Naive thymus-derived CD4-positive, alpha-beta T cell (primary cell): ENCODE data around the gene AGAP1. TPM values are rescaled to one million over a fixed set of nuclear protein-coding genes. Genes with fewer than 3 reads are reported as not detected.
"Not testable (repeated sequence)": the region's sequence is repeated elsewhere in the genome, so short reads cannot be mapped to it uniquely, and the experiment has no call there.

Experiments used
- ATAC-seq: fragments of 150-1000 bp; cut with Tn5 transposase; 2 replicates; pipeline ENCODE4 v1.10.0; 2021; ENCODE audit warnings: mild to moderate bottlenecking, moderate library complexity
- CTCF ChIA-PET: fragments of 350-600 bp; sonication (Branson Sonifier 250); formaldehyde crosslinking; loops from one replicate; lab custom pipeline; 2021; ENCODE audit warnings: antibody characterized with exemption; lab: Charles Lee
- POLR2A ChIA-PET: fragments of 350-600 bp; sonication (Branson Sonifier 250); formaldehyde crosslinking; loops from one replicate; lab custom pipeline; 2021; ENCODE audit warnings: antibody characterized with exemption, inconsistent platforms; lab: Charles Lee
- DNase-seq, 9 donors: peaks; one replicate each; pipeline versions ENCODE4 v3.0.0 to v3.0.0-alpha.2; 2020 to 2022; ENCODE audit warnings: mixed read lengths in 1 of 9
- H3K27ac ChIP-seq: one replicate; pipeline ENCODE4 v1.7.0; 2013; ENCODE audit warnings: mild to moderate bottlenecking, low read depth, low read length, moderate library complexity
- H3K27me3 ChIP-seq, 2 donors: one replicate each; pipeline ENCODE4 v1.7.0; 2013; ENCODE audit warnings: low read length in 2 of 2, mild to moderate bottlenecking in 2 of 2, moderate library complexity in 2 of 2; ENCODE audit not compliant: control insufficient read depth in 2 of 2, insufficient read depth in 2 of 2
- H3K36me3 ChIP-seq, 3 experiments: 1 replicate in 2 of 3; 2 replicates in 1 of 3; pipeline ENCODE4 v1.7.0; 2013; ENCODE audit warnings: low read length in 3 of 3, mild to moderate bottlenecking in 3 of 3, moderate library complexity in 1 of 3; ENCODE audit not compliant: insufficient read depth in 3 of 3, control insufficient read depth in 2 of 3
- H3K4me1 ChIP-seq, 2 donors: one replicate each; pipeline ENCODE4 v1.7.0; 2013; ENCODE audit warnings: low read length in 2 of 2, mild to moderate bottlenecking in 2 of 2, moderate library complexity in 1 of 2; ENCODE audit not compliant: control insufficient read depth in 2 of 2, insufficient read depth in 2 of 2
- H3K4me3 ChIP-seq: 2 replicates; pipeline ENCODE4 v1.7.0; 2013; ENCODE audit warnings: mild to moderate bottlenecking, low read length
- H3K9me3 ChIP-seq, 3 experiments: 1 replicate in 2 of 3; 2 replicates in 1 of 3; pipeline ENCODE4 v1.7.0; 2013; ENCODE audit warnings: low read length in 3 of 3; ENCODE audit not compliant: control insufficient read depth in 2 of 3
- H3K27ac Mint-ChIP-seq, 9 donors: one replicate each; pipeline ENCODE4 v1.8.0; 2020 to 2022; ENCODE audit warnings: mixed read lengths in 9 of 9, mild to moderate bottlenecking in 8 of 9, moderate library complexity in 5 of 9, inconsistent platforms in 2 of 9
- H3K27me3 Mint-ChIP-seq, 5 donors: one replicate each; pipeline ENCODE4 v1.8.0; 2021 to 2022; ENCODE audit warnings: mixed read lengths in 5 of 5, mild to moderate bottlenecking in 1 of 5
- H3K36me3 Mint-ChIP-seq, 5 donors: one replicate each; pipeline ENCODE4 v1.8.0; 2020 to 2022; ENCODE audit warnings: mixed read lengths in 5 of 5, mild to moderate bottlenecking in 3 of 5, inconsistent platforms in 1 of 5
- H3K4me1 Mint-ChIP-seq, 7 donors: one replicate each; pipeline ENCODE4 v1.8.0; 2020 to 2022; ENCODE audit warnings: mixed read lengths in 7 of 7, mild to moderate bottlenecking in 3 of 7, inconsistent platforms in 1 of 7
- H3K4me3 Mint-ChIP-seq, 10 donors: one replicate each; pipeline ENCODE4 v1.8.0; 2020 to 2022; ENCODE audit warnings: mild to moderate bottlenecking in 10 of 10, mixed read lengths in 10 of 10, moderate library complexity in 6 of 10, inconsistent platforms in 2 of 10
- H3K9me3 Mint-ChIP-seq, 11 donors: one replicate each; pipeline ENCODE4 v1.8.0; 2020 to 2022; ENCODE audit warnings: mixed read lengths in 11 of 11, mild to moderate bottlenecking in 4 of 11, inconsistent platforms in 1 of 11, moderate library complexity in 1 of 11
- intact Hi-C, 2 donors: fragments of 100-400 bp; cut with micrococcal nuclease; formaldehyde crosslinking; loops; one replicate each; pipeline ENCODE4 v1.15.1; 2023
- polyA plus RNA-seq, 2 donors: library from polyadenylated mRNA; unstranded; fragments of 300-500 nt; fragmentation: Illumina TruSeq; gene quantifications; one replicate each; pipeline ENCODE4 v1.2.3, GENCODE V29; 2021
- total RNA-seq, 6 experiments: library from RNA in 5 of 6; stranded (reverse) in 5 of 6; gene quantifications; 1 replicate in 5 of 6; 2 replicates in 1 of 6; pipeline ENCODE4 v1.2.3 and lab custom pipeline; 2021 to 2026

Gene AGAP1
- total and polyA plus RNA-seq, 7 experiments from 2014 or later: 0.35 to 9.6 (median 0.85) TPM; not detected in 2

- ATAC-seq, POLR2A ChIA-PET, CTCF ChIA-PET, H3K27me3 ChIP-seq, H3K4me1 Mint-ChIP-seq, H3K4me3 Mint-ChIP-seq, DNase-seq, H3K36me3 ChIP-seq, H3K27ac ChIP-seq, intact Hi-C loops, H3K27ac Mint-ChIP-seq, H3K9me3 ChIP-seq, H3K4me3 ChIP-seq, H3K4me1 ChIP-seq, H3K36me3 Mint-ChIP-seq: not testable (repeated sequence)
- peaks cover 0 to 33% (median 12%) of the 10 kb centered on the region in 5 donors for H3K27me3 Mint-ChIP-seq
- H3K9me3 Mint-ChIP-seq: peaks cover 0 to 13% (median 4%) of the 10 kb centered on the region in 11 donors
These were observed 109.1 kb downstream of the AGAP1 start for GRCh38 chr2:235602971-235603370.

DNA sequence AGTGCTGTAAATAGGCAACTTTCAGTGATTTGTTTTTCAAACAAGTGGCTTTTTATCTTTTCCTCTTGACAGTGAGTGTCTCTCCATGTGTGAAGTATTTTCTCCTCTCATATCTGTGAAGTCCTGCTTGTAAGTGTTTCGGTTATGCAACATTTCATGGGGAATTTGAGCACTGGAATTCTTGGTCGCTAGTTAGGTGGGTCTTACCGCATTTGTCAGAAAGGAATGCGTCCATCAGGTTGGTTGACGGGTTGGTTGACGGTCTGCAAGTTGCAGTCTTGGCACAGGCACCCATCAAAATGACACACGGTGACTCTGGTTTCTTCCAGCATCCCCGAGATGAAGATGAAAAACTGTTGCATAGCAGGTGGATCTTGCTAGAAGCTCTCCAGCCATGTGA, 109.8 kb downstream of the AGAP1 start:
- no peak for ATAC-seq
- no peaks in the 10 kb centered on the region for H3K27me3 ChIP-seq
- ChIA-PET CTCF (no interaction called here), POLR2A (no interaction called here)
- intact Hi-C loops: no loop called here
- no peaks in the 10 kb centered on the region for H3K36me3 ChIP-seq
- Mint-ChIP-seq H3K27me3 (peaks cover 0 to 40% (median 14%) of the 10 kb centered on the region in 5 donors), H3K27ac (no peak overlapping the region), H3K9me3 (peaks cover 0 to 13% (median 4%) of the 10 kb centered on the region in 11 donors), H3K4me3 (no peak overlapping the region), H3K36me3 (peaks cover 0 to 4% (median 0%) of the 10 kb centered on the region in 5 donors), H3K4me1 (no peaks in the 10 kb centered on the region)
- H3K4me3 ChIP-seq: no peak overlapping the region
- no peaks in the 10 kb centered on the region for H3K4me1 ChIP-seq
- no peak for DNase-seq
- H3K9me3 ChIP-seq: no peaks in the 10 kb centered on the region
- H3K27ac ChIP-seq: no peak overlapping the region

DNA sequence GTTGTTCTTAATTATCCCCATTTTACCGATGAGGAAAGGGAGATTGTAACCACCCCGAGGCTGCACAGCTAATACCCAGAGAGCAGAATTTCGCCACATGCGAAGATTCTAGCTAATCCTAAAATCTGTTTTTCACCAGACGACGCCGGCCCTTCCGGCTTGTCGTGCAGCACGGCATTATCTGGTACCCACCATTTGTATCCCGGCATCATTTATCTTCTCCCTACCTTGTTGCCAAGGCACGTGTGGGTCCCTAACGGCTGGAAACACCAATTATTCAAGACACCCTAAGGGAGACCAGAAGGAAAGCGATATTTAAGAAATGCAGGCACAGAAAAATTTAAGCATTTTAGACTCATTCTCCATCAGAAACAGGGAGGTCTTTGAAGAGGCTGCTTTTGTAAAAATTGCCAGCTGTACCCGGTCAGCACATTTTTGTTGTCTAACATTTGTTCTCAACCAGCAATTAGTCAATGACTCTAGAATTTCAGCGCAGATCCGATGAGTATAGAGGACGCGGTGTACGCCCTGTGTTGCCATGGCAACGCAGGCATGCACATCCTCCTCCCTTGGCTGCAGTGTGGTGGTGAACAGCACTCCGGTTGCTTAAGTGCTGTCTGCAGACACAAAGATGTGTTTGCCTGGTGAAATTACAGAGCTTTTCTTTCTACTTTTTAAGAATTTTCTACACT, 111.6 kb downstream of the AGAP1 start:
- H3K27ac ChIP-seq: no peak overlapping the region
- ChIA-PET POLR2A (interaction anchor here (0.6 kb wide), 1 partner anchor 11 kb away, joined by 3 read pairs; no protein-coding TSS in a partner anchor), CTCF (no interaction called here)
- no peaks in the 10 kb centered on the region for H3K27me3 ChIP-seq
- no peaks in the 10 kb centered on the region for H3K4me1 Mint-ChIP-seq
- intact Hi-C loops: no loop called here
- H3K4me3 Mint-ChIP-seq: no peak overlapping the region
- peaks cover 0 to 4% (median 0%) of the 10 kb centered on the region in 5 donors for H3K36me3 Mint-ChIP-seq
- no peaks in the 10 kb centered on the region for H3K36me3 ChIP-seq
- H3K27ac Mint-ChIP-seq: no peak overlapping the region
- H3K4me1 ChIP-seq: no peaks in the 10 kb centered on the region
- ATAC-seq: no peak
- H3K27me3 Mint-ChIP-seq: peaks cover 0 to 42% (median 18%) of the 10 kb centered on the region in 5 donors
- H3K4me3 ChIP-seq: no peak overlapping the region
- DNase-seq: no peak
- H3K9me3 Mint-ChIP-seq: peaks cover 0 to 13% (median 4%) of the 10 kb centered on the region in 11 donors
- no peaks in the 10 kb centered on the region for H3K9me3 ChIP-seq

- H3K4me3 Mint-ChIP-seq: no peak overlapping the region
- Histone ChIP-seq H3K36me3 (no peaks in the 10 kb centered on the region), H3K9me3 (no peaks in the 10 kb centered on the region), H3K27me3 (no peaks in the 10 kb centered on the region), H3K27ac (no peak overlapping the region), H3K4me1 (no peaks in the 10 kb centered on the region), H3K4me3 (no peak overlapping the region)
- intact Hi-C loops: no loop called here
- no peaks in the 10 kb centered on the region for H3K4me1 Mint-ChIP-seq
- POLR2A ChIA-PET: no interaction called here
- peaks cover 0 to 4% (median 0%) of the 10 kb centered on the region in 5 donors for H3K36me3 Mint-ChIP-seq
- H3K27ac Mint-ChIP-seq: no peak overlapping the region
- H3K27me3 Mint-ChIP-seq: peaks cover 0 to 40% (median 16%) of the 10 kb centered on the region in 5 donors
- DNase-seq (no peak), ATAC-seq (no peak)
- peaks cover 0 to 13% (median 4%) of the 10 kb centered on the region in 11 donors for H3K9me3 Mint-ChIP-seq
- CTCF ChIA-PET: no interaction called here
These were observed 112.3 kb downstream of the AGAP1 start for GRCh38 chr2:235606004-235606715.

- Mint-ChIP-seq H3K4me1 (no peaks in the 10 kb centered on the region), H3K4me3 (no peak overlapping the region), H3K9me3 (peaks cover 0 to 10% (median 2%) of the 10 kb centered on the region in 11 donors), H3K27me3 (peaks cover 0 to 36% (median 13%) of the 10 kb centered on the region in 5 donors), H3K36me3 (no peaks in the 10 kb centered on the region), H3K27ac (no peak overlapping the region)
- intact Hi-C loops: no loop called here
- Histone ChIP-seq H3K4me3 (no peak overlapping the region), H3K4me1 (no peaks in the 10 kb centered on the region), H3K27me3 (no peaks in the 10 kb centered on the region), H3K36me3 (no peaks in the 10 kb centered on the region), H3K27ac (no peak overlapping the region), H3K9me3 (no peaks in the 10 kb centered on the region)
- ChIA-PET POLR2A (no interaction called here), CTCF (no interaction called here)
- ATAC-seq (no peak), DNase-seq (no peak)
These were observed 113.8 kb downstream of the AGAP1 start for GRCh38 chr2:235607546-235608199.

DNA sequence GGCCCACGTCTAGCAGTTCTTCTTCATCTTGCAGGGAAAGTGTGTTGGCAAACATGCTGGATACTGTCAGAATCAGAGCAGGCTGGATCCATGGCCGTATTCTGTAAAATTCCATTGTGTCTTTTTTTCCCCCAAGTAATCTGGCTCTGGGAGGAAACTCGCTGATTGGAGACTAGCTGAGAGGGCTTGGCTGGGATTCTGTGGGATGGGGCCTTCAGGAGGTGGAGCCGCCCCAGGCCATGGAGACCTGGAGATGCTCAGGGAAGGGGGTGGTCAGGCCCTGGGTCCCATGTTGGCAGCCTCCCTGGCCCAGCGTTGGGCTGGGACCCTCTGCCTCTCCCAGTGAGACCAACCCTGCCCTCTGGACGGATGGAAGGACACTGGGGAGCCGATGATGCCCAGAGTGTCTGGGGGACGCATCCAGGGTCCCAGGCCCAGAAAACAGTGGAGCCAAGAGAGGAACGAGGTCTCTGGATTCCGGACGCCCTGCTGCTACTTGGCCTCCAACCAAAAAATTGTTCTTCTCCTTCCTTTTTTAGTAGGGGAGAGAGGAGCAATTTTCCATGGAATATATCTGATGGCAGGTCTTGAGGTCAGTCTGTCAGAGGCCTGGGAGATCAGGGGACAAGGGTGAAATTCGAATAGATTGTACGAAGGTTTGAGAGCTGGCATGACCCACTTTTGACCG, 114.5 kb downstream of the AGAP1 start:
- intact Hi-C loops: no loop called here
- H3K4me3 Mint-ChIP-seq: no peak overlapping the region
- no peaks in the 10 kb centered on the region for H3K36me3 Mint-ChIP-seq
- H3K4me1 Mint-ChIP-seq: no peaks in the 10 kb centered on the region
- Histone ChIP-seq H3K36me3 (no peaks in the 10 kb centered on the region), H3K4me3 (no peak overlapping the region), H3K4me1 (no peaks in the 10 kb centered on the region), H3K9me3 (no peaks in the 10 kb centered on the region), H3K27me3 (no peaks in the 10 kb centered on the region), H3K27ac (no peak overlapping the region)
- DNase-seq (no peak), ATAC-seq (no peak)
- peaks cover 0 to 5% (median 0%) of the 10 kb centered on the region in 11 donors for H3K9me3 Mint-ChIP-seq
- no peak overlapping the region for H3K27ac Mint-ChIP-seq
- POLR2A ChIA-PET: no interaction called here
- peaks cover 0 to 37% (median 12%) of the 10 kb centered on the region in 5 donors for H3K27me3 Mint-ChIP-seq
- CTCF ChIA-PET: no interaction called here
